ENCODE data around the gene SIRT7.

Gene SIRT7

DNA sequence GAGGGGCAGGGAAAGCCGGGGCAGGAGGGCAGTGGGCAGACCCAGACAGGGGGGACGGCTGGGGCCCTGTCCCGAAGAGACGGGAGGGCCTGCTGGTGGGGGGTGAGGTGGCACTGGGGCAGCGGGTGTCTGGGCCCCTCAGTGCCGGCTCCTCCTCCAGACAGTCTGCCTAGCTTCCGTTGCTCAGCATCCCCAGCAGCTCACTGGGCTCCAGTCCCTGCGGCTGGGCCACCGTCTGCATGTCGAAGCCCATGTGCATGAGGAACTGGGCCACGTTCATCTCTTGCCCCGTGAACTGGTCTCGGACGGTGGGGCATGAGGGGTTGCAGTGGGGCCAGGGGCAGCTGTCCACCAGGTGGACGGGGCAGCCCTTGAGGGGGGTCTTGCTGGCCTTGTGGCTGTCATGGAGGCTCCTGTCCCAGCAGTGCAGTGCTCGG lies 34.8 kb upstream of the SIRT7 start:
- no peak for DNase-seq (ENCODE audit: low read depth in 1 of 2, low spot score in 1 of 2)
- Histone ChIP-seq H3K4me3 (replicated peaks; ENCODE audit: insufficient read depth, low read length) (no peak overlapping the region), H3K27ac (replicated peaks) (no peak overlapping the region), H3K27me3 (ENCODE audit: insufficient read depth, poor library complexity, severe bottlenecking) (no peaks in the 10 kb centered on the region)
- TF ChIP-seq, protein P1, sequence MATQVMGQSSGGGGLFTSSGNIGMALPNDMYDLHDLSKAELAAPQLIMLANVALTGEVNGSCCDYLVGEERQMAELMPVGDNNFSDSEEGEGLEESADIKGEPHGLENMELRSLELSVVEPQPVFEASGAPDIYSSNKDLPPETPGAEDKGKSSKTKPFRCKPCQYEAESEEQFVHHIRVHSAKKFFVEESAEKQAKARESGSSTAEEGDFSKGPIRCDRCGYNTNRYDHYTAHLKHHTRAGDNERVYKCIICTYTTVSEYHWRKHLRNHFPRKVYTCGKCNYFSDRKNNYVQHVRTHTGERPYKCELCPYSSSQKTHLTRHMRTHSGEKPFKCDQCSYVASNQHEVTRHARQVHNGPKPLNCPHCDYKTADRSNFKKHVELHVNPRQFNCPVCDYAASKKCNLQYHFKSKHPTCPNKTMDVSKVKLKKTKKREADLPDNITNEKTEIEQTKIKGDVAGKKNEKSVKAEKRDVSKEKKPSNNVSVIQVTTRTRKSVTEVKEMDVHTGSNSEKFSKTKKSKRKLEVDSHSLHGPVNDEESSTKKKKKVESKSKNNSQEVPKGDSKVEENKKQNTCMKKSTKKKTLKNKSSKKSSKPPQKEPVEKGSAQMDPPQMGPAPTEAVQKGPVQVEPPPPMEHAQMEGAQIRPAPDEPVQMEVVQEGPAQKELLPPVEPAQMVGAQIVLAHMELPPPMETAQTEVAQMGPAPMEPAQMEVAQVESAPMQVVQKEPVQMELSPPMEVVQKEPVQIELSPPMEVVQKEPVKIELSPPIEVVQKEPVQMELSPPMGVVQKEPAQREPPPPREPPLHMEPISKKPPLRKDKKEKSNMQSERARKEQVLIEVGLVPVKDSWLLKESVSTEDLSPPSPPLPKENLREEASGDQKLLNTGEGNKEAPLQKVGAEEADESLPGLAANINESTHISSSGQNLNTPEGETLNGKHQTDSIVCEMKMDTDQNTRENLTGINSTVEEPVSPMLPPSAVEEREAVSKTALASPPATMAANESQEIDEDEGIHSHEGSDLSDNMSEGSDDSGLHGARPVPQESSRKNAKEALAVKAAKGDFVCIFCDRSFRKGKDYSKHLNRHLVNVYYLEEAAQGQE (IDR thresholded peaks at IDR 0.05; ENCODE audit: insufficient replicate concordance, low read depth): no peak
- TF ChIP-seq, protein P2, sequence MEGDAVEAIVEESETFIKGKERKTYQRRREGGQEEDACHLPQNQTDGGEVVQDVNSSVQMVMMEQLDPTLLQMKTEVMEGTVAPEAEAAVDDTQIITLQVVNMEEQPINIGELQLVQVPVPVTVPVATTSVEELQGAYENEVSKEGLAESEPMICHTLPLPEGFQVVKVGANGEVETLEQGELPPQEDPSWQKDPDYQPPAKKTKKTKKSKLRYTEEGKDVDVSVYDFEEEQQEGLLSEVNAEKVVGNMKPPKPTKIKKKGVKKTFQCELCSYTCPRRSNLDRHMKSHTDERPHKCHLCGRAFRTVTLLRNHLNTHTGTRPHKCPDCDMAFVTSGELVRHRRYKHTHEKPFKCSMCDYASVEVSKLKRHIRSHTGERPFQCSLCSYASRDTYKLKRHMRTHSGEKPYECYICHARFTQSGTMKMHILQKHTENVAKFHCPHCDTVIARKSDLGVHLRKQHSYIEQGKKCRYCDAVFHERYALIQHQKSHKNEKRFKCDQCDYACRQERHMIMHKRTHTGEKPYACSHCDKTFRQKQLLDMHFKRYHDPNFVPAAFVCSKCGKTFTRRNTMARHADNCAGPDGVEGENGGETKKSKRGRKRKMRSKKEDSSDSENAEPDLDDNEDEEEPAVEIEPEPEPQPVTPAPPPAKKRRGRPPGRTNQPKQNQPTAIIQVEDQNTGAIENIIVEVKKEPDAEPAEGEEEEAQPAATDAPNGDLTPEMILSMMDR (IDR thresholded peaks at IDR 0.05; ENCODE audit: insufficient read depth, low read length): no peak
- TF ChIP-seq GABPA (IDR thresholded peaks at IDR 0.05; ENCODE audit: low read depth) (no peak), POLR2AphosphoS5 (IDR thresholded peaks at IDR 0.05; ENCODE audit: low read depth) (no peak), SPI1 (IDR thresholded peaks at IDR 0.05; ENCODE audit: borderline replicate concordance, low read depth) (no peak)

DNA sequence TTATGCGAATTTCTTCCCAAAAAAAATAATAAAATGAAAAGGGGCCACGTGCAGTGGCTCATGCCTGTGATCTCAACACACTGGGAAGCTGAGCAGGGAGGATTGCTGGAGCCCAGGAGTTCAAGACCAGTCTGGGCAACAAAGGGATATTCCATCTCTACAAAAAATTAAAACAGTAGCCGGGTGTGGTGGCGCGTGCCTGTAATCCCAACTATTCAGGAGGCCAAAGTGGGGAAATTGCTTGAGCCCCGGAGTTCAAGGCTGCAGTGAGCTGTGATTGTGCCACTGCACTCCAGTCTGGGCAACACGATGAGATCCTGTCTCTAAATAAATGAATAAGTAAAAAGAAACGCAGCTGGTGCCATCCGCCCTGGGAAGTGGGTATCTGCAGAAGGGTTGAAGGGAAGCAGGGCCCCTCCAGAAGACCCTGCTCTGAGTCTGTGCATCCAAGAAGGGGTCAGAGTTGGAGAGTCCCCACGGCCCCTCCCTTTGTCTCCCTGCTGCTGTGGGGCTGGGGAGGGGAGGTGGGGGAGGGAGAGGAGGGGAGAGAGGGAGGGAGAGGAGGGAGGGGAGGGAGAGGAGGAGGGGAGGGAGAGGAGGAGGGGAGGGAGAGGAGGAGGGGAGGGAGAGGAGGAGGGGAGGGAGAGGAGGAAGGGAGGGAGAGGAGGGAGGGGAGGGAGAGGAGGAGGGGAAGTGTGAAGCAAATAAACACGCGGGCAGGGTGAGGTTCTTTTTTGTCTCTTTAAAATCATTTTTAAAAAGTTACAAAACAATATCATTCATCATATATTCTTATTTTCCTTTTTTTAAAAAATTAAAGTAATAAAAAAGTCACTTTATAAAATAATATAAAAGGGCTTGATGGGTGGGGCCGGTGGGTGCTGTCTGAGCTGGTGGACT lies 34.1 kb upstream of the SIRT7 start:
- H3K27ac ChIP-seq (replicated peaks): no peak overlapping the region
- H3K4me3 ChIP-seq (replicated peaks; ENCODE audit: insufficient read depth, low read length): no peak overlapping the region
- TF ChIP-seq POLR2AphosphoS5 (IDR thresholded peaks at IDR 0.05; ENCODE audit: low read depth): no peak
- TF ChIP-seq SPI1 (IDR thresholded peaks at IDR 0.05; ENCODE audit: borderline replicate concordance, low read depth): no peak
- TF ChIP-seq, protein P2 (IDR thresholded peaks at IDR 0.05; ENCODE audit: insufficient read depth, low read length): no peak
- no peak for TF ChIP-seq GABPA (IDR thresholded peaks at IDR 0.05; ENCODE audit: low read depth)
- TF ChIP-seq, protein P1 (IDR thresholded peaks at IDR 0.05; ENCODE audit: insufficient replicate concordance, low read depth): no peak
- H3K27me3 ChIP-seq (ENCODE audit: insufficient read depth, poor library complexity, severe bottlenecking): no peaks in the 10 kb centered on the region
- no peak for DNase-seq (ENCODE audit: low read depth in 1 of 2, low spot score in 1 of 2)

DNA sequence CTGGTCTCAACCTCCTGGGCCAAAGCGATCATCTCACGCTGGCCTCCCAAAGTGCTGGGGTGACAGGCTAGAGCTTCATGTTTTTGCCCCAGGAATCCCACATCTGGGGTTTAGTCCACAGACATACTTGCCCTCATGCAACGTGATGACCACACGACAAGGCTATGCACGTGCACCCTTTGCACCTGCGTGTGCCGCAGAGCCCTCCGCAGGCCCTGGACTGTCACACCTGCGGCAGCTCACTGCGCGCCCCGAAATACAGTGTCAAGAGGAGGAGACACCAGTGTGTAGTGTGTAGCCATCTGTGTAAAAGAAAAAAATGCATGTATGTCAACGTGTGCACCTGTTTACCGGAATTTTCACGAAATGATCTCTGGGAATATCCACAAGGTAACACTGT lies 32.5 kb upstream of the SIRT7 start:
- H3K27ac ChIP-seq (replicated peaks): no peak overlapping the region
- H3K4me3 ChIP-seq (replicated peaks; ENCODE audit: insufficient read depth, low read length): no peak overlapping the region
- no peak for DNase-seq (ENCODE audit: low read depth in 1 of 2, low spot score in 1 of 2)
- TF ChIP-seq, protein P2 (IDR thresholded peaks at IDR 0.05; ENCODE audit: insufficient read depth, low read length): no peak
- TF ChIP-seq, protein P1 (IDR thresholded peaks at IDR 0.05; ENCODE audit: insufficient replicate concordance, low read depth): no peak
- TF ChIP-seq POLR2AphosphoS5 (IDR thresholded peaks at IDR 0.05; ENCODE audit: low read depth): no peak
- H3K27me3 ChIP-seq (ENCODE audit: insufficient read depth, poor library complexity, severe bottlenecking): no peaks in the 10 kb centered on the region

Data from HL-60 (cell line).